GM23338 (cell line): ENCODE measurements around the gene LGALS8. TPM values are rescaled to one million over a fixed set of nuclear protein-coding genes. Genes with fewer than 3 reads are reported as not detected.

Experiments
- ATAC-seq: fragments of 200-7000 bp; cut with Tn5 transposase; 3 replicates; pipeline ENCODE4 v1.9.1; 2020
- DNase-seq: peaks from one replicate; pipeline ENCODE4 v3.0.0-alpha.2; 2015; ENCODE audit warnings: low spot score
- H2AFZ ChIP-seq: fragments of 200-600 bp; sonication (generic); 2 replicates; pipeline ENCODE4 v1.8.0; 2016; ENCODE audit warnings: antibody characterized with exemption, mild to moderate bottlenecking, moderate library complexity
- H3F3A ChIP-seq: fragments of 200-600 bp; sonication (generic); replicated peaks from 2 replicates; pipeline ENCODE4 v1.8.0; 2017; ENCODE audit warnings: antibody characterized with exemption, mixed run types, low read depth
- H3K27ac ChIP-seq: fragments of 200-600 bp; sonication (generic); 2 replicates; pipeline ENCODE4 v1.6.1; 2016; ENCODE audit warnings: low read depth
- H3K27me3 ChIP-seq: fragments of 200-600 bp; sonication (generic); 2 replicates; pipeline ENCODE4 v1.8.0; 2016; ENCODE audit warnings: mild to moderate bottlenecking, mixed run types, moderate library complexity; ENCODE audit not compliant: insufficient read depth
- H3K36me3 ChIP-seq: fragments of 200-600 bp; sonication (generic); 2 replicates; pipeline ENCODE4 v1.8.0; 2016; ENCODE audit warnings: mild to moderate bottlenecking; ENCODE audit not compliant: insufficient read depth
- H3K4me1 ChIP-seq: fragments of 200-600 bp; sonication (generic); 2 replicates; pipeline ENCODE4 v1.8.0; 2016; ENCODE audit warnings: mild to moderate bottlenecking, moderate library complexity; ENCODE audit not compliant: insufficient read depth
- H3K4me2 ChIP-seq: fragments of 200-600 bp; sonication (generic); 2 replicates; pipeline ENCODE4 v1.7.1; 2017; ENCODE audit warnings: mixed run types
- H3K4me3 ChIP-seq: fragments of 200-600 bp; sonication (generic); 2 replicates; pipeline ENCODE4 v1.6.1; 2016; ENCODE audit warnings: mixed run types
- H3K79me2 ChIP-seq: fragments of 200-600 bp; sonication (generic); replicated peaks from 2 replicates; pipeline ENCODE4 v1.8.0; 2017; ENCODE audit warnings: mild to moderate bottlenecking; ENCODE audit not compliant: insufficient read depth
- H3K9me2 ChIP-seq: fragments of 200-600 bp; sonication (generic); 2 replicates; pipeline ENCODE4 v1.8.0; 2017; ENCODE audit not compliant: insufficient read depth
- H4K20me1 ChIP-seq: fragments of 200-600 bp; sonication (generic); replicated peaks from 2 replicates; pipeline ENCODE4 v1.8.0; 2017; ENCODE audit warnings: mild to moderate bottlenecking; ENCODE audit not compliant: insufficient read depth
- H3K27ac Mint-ChIP-seq: 2 replicates; pipeline ENCODE4 v1.8.0; 2020; ENCODE audit warnings: inconsistent platforms, mild to moderate bottlenecking, moderate library complexity, mixed read lengths
- H3K27me3 Mint-ChIP-seq: 3 replicates; pipeline ENCODE4 v1.8.0; 2022; ENCODE audit warnings: low read depth, mild to moderate bottlenecking, moderate library complexity, mixed read lengths, inconsistent platforms; ENCODE audit not compliant: insufficient read depth, poor library complexity
- H3K36me3 Mint-ChIP-seq: 3 replicates; pipeline ENCODE4 v1.8.0; 2021; ENCODE audit warnings: low read depth, mild to moderate bottlenecking, inconsistent platforms, moderate library complexity, mixed read lengths
- H3K4me1 Mint-ChIP-seq: 3 replicates; pipeline ENCODE4 v1.8.0; 2020; ENCODE audit warnings: mild to moderate bottlenecking, inconsistent platforms, mixed read lengths
- H3K4me3 Mint-ChIP-seq: 3 replicates; pipeline ENCODE4 v1.8.0; 2021; ENCODE audit warnings: moderate library complexity, mild to moderate bottlenecking, inconsistent platforms, mixed read lengths
- H3K9me3 Mint-ChIP-seq: 3 replicates; pipeline ENCODE4 v1.8.0; 2020; ENCODE audit warnings: moderate library complexity, mild to moderate bottlenecking, inconsistent platforms, mixed read lengths
- CREB1 ChIP-seq: fragments of 250-450 bp; sonication (Bioruptor Pico); IDR thresholded peaks from 2 replicates; pipeline ENCODE4 v1.5.0; 2020; ENCODE audit warnings: low read depth, mild to moderate bottlenecking, moderate library complexity
- EZH2phosphoT487 ChIP-seq: fragments of 200-600 bp; sonication (generic); IDR thresholded peaks from one replicate; pipeline ENCODE4 v1.8.1; 2018; ENCODE audit warnings: antibody characterized with exemption; ENCODE audit not compliant: unreplicated experiment
- JUNB ChIP-seq: IDR thresholded peaks from one replicate; pipeline ENCODE4 v1.6.1; 2016; ENCODE audit warnings: antibody characterized with exemption; ENCODE audit not compliant: unreplicated experiment
- POLR2AphosphoS5 ChIP-seq: IDR thresholded peaks from 2 replicates; pipeline ENCODE4 v1.6.1; 2016; ENCODE audit warnings: antibody characterized with exemption, low read depth
- STAT1 ChIP-seq: IDR thresholded peaks from one replicate; pipeline ENCODE4 v1.6.1; 2016; ENCODE audit warnings: antibody characterized with exemption; ENCODE audit not compliant: unreplicated experiment
- ZNF114 ChIP-seq: fragments of 250-450 bp; sonication (Bioruptor Pico); IDR thresholded peaks from 2 replicates; pipeline ENCODE4 v1.5.0; 2020; ENCODE audit warnings: mild to moderate bottlenecking, moderate library complexity
- ZNF331 ChIP-seq: fragments of 250-450 bp; sonication (Bioruptor Pico); IDR thresholded peaks from 2 replicates; pipeline ENCODE4 v1.5.0; 2020; ENCODE audit warnings: low read depth, mild to moderate bottlenecking, moderate library complexity
- ZNF462 ChIP-seq: fragments of 250-450 bp; sonication (Bioruptor Pico); IDR thresholded peaks from 2 replicates; pipeline ENCODE4 v1.5.0; 2020; ENCODE audit warnings: mild to moderate bottlenecking, moderate library complexity
- polyA plus RNA-seq: library from polyadenylated mRNA; unstranded; fragments of >200 nt; fragmentation: Nextera tagmentation; extraction: Ambion mirVana; gene quantifications from 2 replicates; pipeline ENCODE4 v1.2.1, GENCODE V29; 2016
- total RNA-seq: library from RNA; depleted of rRNA; stranded (reverse); fragments of >200 nt; shearing (Covaris generic); gene quantifications from 2 replicates; pipeline ENCODE4 v1.2.3, GENCODE V29; 2014
- TF ChIP-seq, protein P1 (sequence below), 2 experiments: fragments of 200-600 bp in 1 of 2; sonication (generic) in 1 of 2; conservative IDR thresholded peaks; 2 replicates each; pipeline versions ENCODE4 v1.5.1 to v1.6.1; 2016 to 2017; ENCODE audit warnings: antibody characterized with exemption in 2 of 2, low read depth in 2 of 2, mild to moderate bottlenecking in 2 of 2, moderate library complexity in 1 of 2

LGALS8 gene
- total and polyA plus RNA-seq, 2 experiments from 2014 or later = 10.1 to 11.5 TPM

GRCh38 chr1:236556606-236557005, 32.8 kb downstream of the LGALS8 start (continued):
- TF ChIP-seq ZNF462 (CRISPR knock-in tag) = no peak
- no peak for TF ChIP-seq CREB1 (CRISPR knock-in tag)

DNA sequence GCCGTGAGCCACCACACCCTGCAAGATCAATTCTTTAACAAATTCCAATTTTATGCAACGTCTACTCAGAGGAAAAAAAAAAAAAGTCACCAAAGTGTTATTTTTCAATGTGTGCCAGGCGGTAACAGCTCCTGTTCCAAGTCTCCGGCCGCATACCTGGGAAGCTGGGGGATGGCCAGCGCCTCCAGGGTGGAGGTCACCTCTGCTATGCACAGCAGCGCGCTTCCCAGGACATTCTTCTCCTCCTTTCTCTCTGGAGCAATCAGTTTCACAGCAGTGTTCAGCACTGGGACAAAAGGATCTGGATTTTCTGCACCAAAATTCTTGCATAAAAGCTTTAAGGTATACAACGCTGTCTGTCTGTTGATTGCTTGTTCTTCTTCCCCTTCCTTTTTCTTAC, 34.3 kb downstream of the LGALS8 start:
- Mint-ChIP-seq H3K27me3 (no peaks in the 10 kb centered on the region), H3K36me3 (peaks cover 77% of the 10 kb centered on the region), H3K4me1 (no peaks in the 10 kb centered on the region), H3K4me3 (no peak overlapping the region), H3K27ac (no peak overlapping the region), H3K9me3 (no peaks in the 10 kb centered on the region)
- no peak overlapping the region for H3K27ac ChIP-seq
- no peaks in the 10 kb centered on the region for H3K79me2 ChIP-seq
- peaks cover 61% of the 10 kb centered on the region for H3K36me3 ChIP-seq
- no peak overlapping the region for H3K4me2 ChIP-seq
- DNase-seq (no peak), ATAC-seq (no peak)
- H3K9me2 ChIP-seq = no peaks in the 10 kb centered on the region
- H3F3A ChIP-seq = no peaks in the 10 kb centered on the region
- H4K20me1 ChIP-seq = peaks cover 14% of the 10 kb centered on the region; the same call in 1 of the 2 replicates
- no peak overlapping the region for H3K4me3 ChIP-seq
- no peak overlapping the region for H2AFZ ChIP-seq
- no peaks in the 10 kb centered on the region for H3K27me3 ChIP-seq
- H3K4me1 ChIP-seq = no peaks in the 10 kb centered on the region
- TF ChIP-seq EZH2phosphoT487 (no peak), STAT1 (no peak), ZNF331 (CRISPR knock-in tag) (no peak), POLR2AphosphoS5 (no peak), ZNF462 (CRISPR knock-in tag) (no peak), ZNF114 (no peak), JUNB (no peak)
- TF ChIP-seq, protein P1, sequence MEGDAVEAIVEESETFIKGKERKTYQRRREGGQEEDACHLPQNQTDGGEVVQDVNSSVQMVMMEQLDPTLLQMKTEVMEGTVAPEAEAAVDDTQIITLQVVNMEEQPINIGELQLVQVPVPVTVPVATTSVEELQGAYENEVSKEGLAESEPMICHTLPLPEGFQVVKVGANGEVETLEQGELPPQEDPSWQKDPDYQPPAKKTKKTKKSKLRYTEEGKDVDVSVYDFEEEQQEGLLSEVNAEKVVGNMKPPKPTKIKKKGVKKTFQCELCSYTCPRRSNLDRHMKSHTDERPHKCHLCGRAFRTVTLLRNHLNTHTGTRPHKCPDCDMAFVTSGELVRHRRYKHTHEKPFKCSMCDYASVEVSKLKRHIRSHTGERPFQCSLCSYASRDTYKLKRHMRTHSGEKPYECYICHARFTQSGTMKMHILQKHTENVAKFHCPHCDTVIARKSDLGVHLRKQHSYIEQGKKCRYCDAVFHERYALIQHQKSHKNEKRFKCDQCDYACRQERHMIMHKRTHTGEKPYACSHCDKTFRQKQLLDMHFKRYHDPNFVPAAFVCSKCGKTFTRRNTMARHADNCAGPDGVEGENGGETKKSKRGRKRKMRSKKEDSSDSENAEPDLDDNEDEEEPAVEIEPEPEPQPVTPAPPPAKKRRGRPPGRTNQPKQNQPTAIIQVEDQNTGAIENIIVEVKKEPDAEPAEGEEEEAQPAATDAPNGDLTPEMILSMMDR (conservative IDR thresholded peaks at IDR 0.05; ENCODE audit: low read depth in 2 of 2) = no peak
